H9 (cell line): Measurements from ENCODE around the gene AFAP1. TPM values are rescaled to one million over a fixed set of nuclear protein-coding genes. Genes with fewer than 3 reads are reported as not detected.

Source experiments
- DNase-seq: peaks from one replicate; pipeline ENCODE4 v3.0.0-alpha.2; 2017
- H2AFZ ChIP-seq: one replicate; pipeline ENCODE4 v1.6.1; 2013; ENCODE audit warnings: mild to moderate bottlenecking, low read length, control low read depth, moderate library complexity
- H2AK5ac ChIP-seq: 2 replicates; pipeline ENCODE4 v1.6.1; 2013; ENCODE audit warnings: low read length, control low read depth, mixed read lengths; ENCODE audit not compliant: insufficient read length
- H2BK120ac ChIP-seq: one replicate; pipeline ENCODE4 v1.6.1; 2013; ENCODE audit warnings: low read depth, mild to moderate bottlenecking, low read length, control low read depth, inconsistent platforms; ENCODE audit not compliant: poor library complexity, severe bottlenecking
- H2BK12ac ChIP-seq: 2 replicates; pipeline ENCODE4 v1.6.1; 2013; ENCODE audit warnings: low read length, control low read depth, mixed read lengths, low read depth; ENCODE audit not compliant: insufficient read length
- H2BK15ac ChIP-seq: 2 replicates; pipeline ENCODE4 v1.6.1; 2013; ENCODE audit warnings: low read depth, low read length, control low read depth
- H2BK20ac ChIP-seq: one replicate; pipeline ENCODE4 v1.6.1; 2013; ENCODE audit warnings: low read depth, mild to moderate bottlenecking, low read length, control low read depth, inconsistent platforms; ENCODE audit not compliant: poor library complexity, severe bottlenecking
- H2BK5ac ChIP-seq: 2 replicates; pipeline ENCODE4 v1.6.1; 2013; ENCODE audit warnings: low read length, control low read depth, mixed read lengths; ENCODE audit not compliant: insufficient read length
- H3K14ac ChIP-seq: 2 replicates; pipeline ENCODE4 v1.6.1; 2013; ENCODE audit warnings: low read length, control low read depth; ENCODE audit not compliant: insufficient read depth
- H3K18ac ChIP-seq: 2 replicates; pipeline ENCODE4 v1.6.1; 2013; ENCODE audit warnings: low read depth, mild to moderate bottlenecking, mixed read lengths, low read length, control low read depth; ENCODE audit not compliant: insufficient read length
- H3K23ac ChIP-seq: 2 replicates; pipeline ENCODE4 v1.6.1; 2013; ENCODE audit warnings: low read length, control low read depth, mixed read lengths, low read depth; ENCODE audit not compliant: insufficient read length
- H3K23me2 ChIP-seq: 2 replicates; pipeline ENCODE4 v1.6.1; 2013; ENCODE audit warnings: low read depth, mild to moderate bottlenecking, mixed read lengths, low read length, control low read depth; ENCODE audit not compliant: insufficient read length, poor library complexity, severe bottlenecking
- H3K27ac ChIP-seq: 2 replicates; pipeline ENCODE4 v1.5.1; 2013; ENCODE audit warnings: low read length, control low read depth, mixed read lengths, low read depth; ENCODE audit not compliant: insufficient read length
- H3K27me3 ChIP-seq: 2 replicates; pipeline ENCODE4 v1.6.1; 2013; ENCODE audit warnings: low read length, control low read depth, inconsistent platforms; ENCODE audit not compliant: insufficient read depth
- H3K4ac ChIP-seq: 2 replicates; pipeline ENCODE4 v1.6.1; 2013; ENCODE audit warnings: low read depth, mild to moderate bottlenecking, control low read depth, inconsistent platforms, low read length, moderate library complexity
- H3K4me1 ChIP-seq: 2 replicates; pipeline ENCODE4 v1.6.1; 2013; ENCODE audit warnings: low read length, control low read depth, inconsistent platforms; ENCODE audit not compliant: insufficient read depth
- H3K4me2 ChIP-seq: 2 replicates; pipeline ENCODE4 v1.6.1; 2013; ENCODE audit warnings: low read length, control low read depth, mixed read lengths; ENCODE audit not compliant: insufficient read length, insufficient read depth
- H3K56ac ChIP-seq: 2 replicates; pipeline ENCODE4 v1.6.1; 2013; ENCODE audit warnings: low read depth, mild to moderate bottlenecking, mixed read lengths, low read length, control low read depth; ENCODE audit not compliant: insufficient read length
- H3K79me1 ChIP-seq: 2 replicates; pipeline ENCODE4 v1.6.1; 2013; ENCODE audit warnings: low read depth, mild to moderate bottlenecking, moderate library complexity, low read length, control low read depth, inconsistent platforms; ENCODE audit not compliant: insufficient read depth, poor library complexity, severe bottlenecking
- H3K79me2 ChIP-seq: 2 replicates; pipeline ENCODE4 v1.6.1; 2013; ENCODE audit warnings: low read length, control low read depth, inconsistent platforms; ENCODE audit not compliant: insufficient read depth
- H3K9ac ChIP-seq: 2 replicates; pipeline ENCODE4 v1.6.1; 2013; ENCODE audit warnings: low read length, control low read depth, mixed read lengths; ENCODE audit not compliant: insufficient read length; ENCODE audit errors: extremely low read depth
- H3K9me3 ChIP-seq: one replicate; pipeline ENCODE4 v1.6.1; 2013; ENCODE audit warnings: low read depth, low read length, inconsistent platforms; ENCODE audit not compliant: control insufficient read depth
- H3T11ph ChIP-seq: one replicate; pipeline ENCODE4 v1.6.1; 2013; ENCODE audit warnings: mild to moderate bottlenecking, low read length, control low read depth, inconsistent platforms
- H4K20me1 ChIP-seq: one replicate; pipeline ENCODE4 v1.6.1; 2013; ENCODE audit not compliant: control insufficient read depth, insufficient read length, insufficient read depth
- H4K5ac ChIP-seq: 2 replicates; pipeline ENCODE4 v1.6.1; 2013; ENCODE audit warnings: low read depth, mild to moderate bottlenecking, mixed read lengths, low read length, control low read depth; ENCODE audit not compliant: insufficient read length
- H4K8ac ChIP-seq: replicated peaks from 2 replicates; pipeline ENCODE4 v1.6.1; 2013; ENCODE audit warnings: low read length, control low read depth, mixed read lengths, low read depth; ENCODE audit not compliant: insufficient read length
- H4K91ac ChIP-seq: 2 replicates; pipeline ENCODE4 v1.6.1; 2013; ENCODE audit warnings: low read depth, mild to moderate bottlenecking, moderate library complexity, mixed read lengths, low read length, control low read depth; ENCODE audit not compliant: insufficient read length
- H3K27ac Mint-ChIP-seq, 3 experiments: 2 replicates in 2 of 3; 3 replicates in 1 of 3; pipeline ENCODE4 v1.8.0; 2020 to 2021; ENCODE audit warnings: mixed read lengths in 3 of 3, mild to moderate bottlenecking in 1 of 3, moderate library complexity in 1 of 3
- H3K27me3 Mint-ChIP-seq: 2 replicates; pipeline ENCODE4 v1.8.0; 2021; ENCODE audit warnings: low read depth, mild to moderate bottlenecking, moderate library complexity, mixed read lengths
- H3K36me3 Mint-ChIP-seq, 3 experiments: 2 replicates in 2 of 3; 3 replicates in 1 of 3; pipeline ENCODE4 v1.8.0; 2020 to 2021; ENCODE audit warnings: low read depth in 3 of 3, mixed read lengths in 3 of 3; ENCODE audit not compliant: insufficient read depth in 1 of 3
- H3K4me1 Mint-ChIP-seq, 2 experiments: 2 replicates each; pipeline ENCODE4 v1.8.0; 2020; ENCODE audit warnings: mixed read lengths in 2 of 2
- H3K4me3 Mint-ChIP-seq, 2 experiments: 2 replicates in 1 of 2; 3 replicates in 1 of 2; pipeline ENCODE4 v1.8.0; 2020 to 2021; ENCODE audit warnings: mild to moderate bottlenecking in 2 of 2, mixed read lengths in 2 of 2, moderate library complexity in 1 of 2
- H3K9me3 Mint-ChIP-seq, 2 experiments: 2 replicates in 1 of 2; 3 replicates in 1 of 2; pipeline ENCODE4 v1.8.0; 2020; ENCODE audit warnings: mild to moderate bottlenecking in 2 of 2, mixed read lengths in 2 of 2, moderate library complexity in 1 of 2
- CTCF ChIP-seq: fragments of 200-600 bp; sonication (generic); conservative IDR thresholded peaks from 3 replicates; pipeline ENCODE4 v1.8.0; 2021; ENCODE audit warnings: antibody characterized with exemption, mild to moderate bottlenecking
- WGBS: extraction: QIAGEN DNeasy Blood & Tissue Kit; methylation state at CpG from one replicate; pipeline ENCODE4 v1.1.7; 2013; ENCODE audit warnings: missing lambda C conversion rate, low lambda C conversion rate, mixed read lengths; ENCODE audit not compliant: insufficient read length; ENCODE audit errors: extremely low coverage; 5-methylcytosine and 5-hydroxymethylcytosine counted together
- total RNA-seq: library from RNA; stranded (reverse); gene quantifications from 2 replicates; pipeline ENCODE4 v1.2.1, GENCODE V29; 2021

Gene AFAP1
- total RNA-seq, 1 experiment from 2014 or later = 6.5 TPM

GRCh38 chr4:7928711-7929110 is 10.9 kb downstream of the AFAP1 start:
- Histone ChIP-seq H2AFZ (no peak overlapping the region), H3K23ac (no peak overlapping the region), H3K9me3 (no peaks in the 10 kb centered on the region), H3K4me2 (no peak overlapping the region), H3K79me1 (no peaks in the 10 kb centered on the region), H4K8ac (no peak overlapping the region), H3K79me2 (peaks cover 7% of the 10 kb centered on the region; the same call in 1 of the 2 replicates), H3T11ph (no peak overlapping the region), H3K18ac (no peak overlapping the region), H2BK5ac (no peak overlapping the region), H3K9ac (no peak overlapping the region), H2BK20ac (no peak overlapping the region), H3K14ac (no peak overlapping the region), H4K91ac (no peak overlapping the region), H3K27ac (no peak overlapping the region), H2BK15ac (no peak overlapping the region), H2BK12ac (no peak overlapping the region), H3K4me1 (no peaks in the 10 kb centered on the region), H3K23me2 (no peaks in the 10 kb centered on the region), H3K27me3 (no peaks in the 10 kb centered on the region), H4K5ac (no peak overlapping the region), H2AK5ac (no peak overlapping the region), H3K56ac (no peak overlapping the region), H2BK120ac (no peak overlapping the region), H3K4ac (no peak overlapping the region), H4K20me1 (no peaks in the 10 kb centered on the region)
- H3K4me3 Mint-ChIP-seq = no peak overlapping the region
- WGBS = no CpG with 5 or more reads among the region's 7 CpGs
- TF ChIP-seq CTCF = no peak
- peaks cover 0 to 4% (median 3%) of the 10 kb centered on the region in 3 experiments; a peak in 4 of 7 replicates for H3K36me3 Mint-ChIP-seq
- no peak overlapping the region; a peak in 2 of 7 replicates for H3K27ac Mint-ChIP-seq
- H3K4me1 Mint-ChIP-seq = peaks cover 20 to 26% of the 10 kb centered on the region in 2 experiments
- no peaks in the 10 kb centered on the region; the same call in 1 of the 2 replicates for H3K27me3 Mint-ChIP-seq
- no peaks in the 10 kb centered on the region for H3K9me3 Mint-ChIP-seq
- DNase-seq = no peak
